Stimulated activated CD4-positive, alpha-beta T cell treated with anti-CD3 and anti-CD28 coated beads, Interleukin-2, amount 100 ng/mL, for 48 hours (primary cell): ENCODE results near the gene GRN.
A peak's percentile ranks its signal among the peaks of the same experiment; 100 is the strongest.

Source experiments
- DNase-seq, 2 donors: peaks; one replicate each; pipeline ENCODE4 v3.0.0-alpha.2; 2020

GRN gene

GRCh38 chr17:44344939-44345453 is at the start of gene GRN:
TSS of gene GRN (plus strand) at chr17:44345302. CDS start at chr17:44349165, 3,863 bp downstream.
- peak; percentile 72 to 78 for DNase-seq

GRCh38 chr17:44297975-44298374 is 47.1 kb upstream of the GRN start:
- DNase-seq, result no peak

DNA sequence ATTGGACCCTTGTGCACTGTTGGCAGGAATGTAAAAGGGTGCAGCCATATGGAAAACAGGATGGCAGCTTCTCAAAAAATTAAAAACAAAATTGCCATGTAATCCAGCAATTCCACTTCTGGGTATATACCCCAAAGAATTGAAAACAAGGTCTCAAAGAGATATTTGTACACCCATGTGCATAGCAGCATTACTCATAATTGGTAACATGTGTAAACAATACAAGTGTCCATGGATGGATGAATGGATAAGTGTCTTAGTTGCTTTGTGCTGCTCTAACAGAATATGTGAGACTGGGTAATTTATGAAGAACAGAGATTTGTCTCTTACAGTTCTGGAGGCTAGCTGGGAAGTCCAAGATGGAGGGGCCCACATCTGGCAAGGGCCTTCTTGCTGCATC is 40.5 kb upstream of the GRN start:
- no peak for DNase-seq

DNA sequence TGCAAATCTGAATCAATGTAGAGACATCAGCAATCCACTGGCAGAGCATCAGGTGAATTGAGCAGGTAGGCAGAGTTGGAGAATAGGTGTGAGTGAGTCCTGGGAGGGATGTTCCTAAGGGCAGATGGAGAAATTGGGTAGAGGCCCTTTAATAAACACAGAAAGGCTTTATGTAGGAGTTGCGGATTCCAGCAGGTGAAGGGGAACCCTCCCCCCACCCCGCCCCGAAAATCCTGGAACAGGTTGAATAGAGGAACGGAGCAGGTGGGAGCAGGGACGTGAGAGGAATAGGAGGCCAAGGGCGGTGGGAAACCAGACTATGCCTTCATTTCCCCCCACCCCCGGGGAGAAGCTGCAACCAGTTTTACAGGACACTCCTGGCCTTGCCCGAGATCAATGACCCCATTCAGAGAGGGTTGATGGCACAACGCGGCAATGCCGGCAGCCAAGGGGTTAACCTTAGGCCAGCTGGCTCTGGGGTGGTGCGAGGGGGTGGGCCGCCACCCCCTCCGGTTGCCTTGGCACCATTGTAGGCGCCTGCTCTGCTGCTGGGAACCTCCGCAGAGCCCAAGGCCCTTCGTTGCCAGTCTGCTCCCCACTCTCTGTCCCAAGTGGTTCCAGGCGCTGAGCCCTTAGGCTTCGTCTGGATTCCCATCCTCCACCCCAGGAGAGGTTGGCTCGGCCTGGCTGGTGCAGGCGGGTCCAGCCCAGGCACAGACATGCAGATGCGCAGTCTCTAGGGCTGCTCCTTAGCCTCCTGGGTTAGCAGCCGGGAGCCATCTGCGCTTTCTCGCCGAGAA is 37.5 kb upstream of the GRN start:
- DNase-seq, result no peak

DNA sequence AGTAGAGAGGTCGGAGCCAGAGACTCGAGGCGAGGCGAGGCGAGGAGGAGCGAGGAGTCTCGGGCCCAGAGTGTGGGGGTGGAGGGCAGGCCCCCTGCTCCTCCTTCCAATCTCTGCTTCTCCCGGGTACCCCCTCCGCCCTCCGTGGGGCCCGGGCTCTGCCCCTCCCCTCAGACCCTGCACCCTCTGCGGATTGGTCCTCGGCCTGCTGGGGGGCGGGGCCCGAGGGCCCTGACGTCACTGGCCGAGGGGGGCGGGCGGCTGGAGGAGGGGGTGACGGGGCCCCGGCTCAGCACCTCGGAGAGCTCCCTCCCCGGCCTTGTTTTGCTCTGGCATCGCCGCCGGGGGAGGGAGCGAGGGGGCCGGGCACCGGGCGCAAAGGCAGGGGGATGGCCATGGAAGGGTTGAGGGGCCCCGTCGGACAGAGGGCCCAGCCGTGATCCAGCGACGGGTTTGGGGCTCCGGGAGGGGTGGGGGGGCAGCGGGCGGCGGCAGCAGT is 36.7 kb upstream of the GRN start, which contains the start of gene RUNDC3A:
RUNDC3A (plus strand) TSS at position 282 of the 499 bp plus-strand sequence. CDS start 232 bp downstream, outside the sequence.
- peak; percentile 72 to 80 for DNase-seq

GRCh38 chr17:44308865-44309264 is 36.2 kb upstream of the GRN start:
- no peak for DNase-seq

DNA sequence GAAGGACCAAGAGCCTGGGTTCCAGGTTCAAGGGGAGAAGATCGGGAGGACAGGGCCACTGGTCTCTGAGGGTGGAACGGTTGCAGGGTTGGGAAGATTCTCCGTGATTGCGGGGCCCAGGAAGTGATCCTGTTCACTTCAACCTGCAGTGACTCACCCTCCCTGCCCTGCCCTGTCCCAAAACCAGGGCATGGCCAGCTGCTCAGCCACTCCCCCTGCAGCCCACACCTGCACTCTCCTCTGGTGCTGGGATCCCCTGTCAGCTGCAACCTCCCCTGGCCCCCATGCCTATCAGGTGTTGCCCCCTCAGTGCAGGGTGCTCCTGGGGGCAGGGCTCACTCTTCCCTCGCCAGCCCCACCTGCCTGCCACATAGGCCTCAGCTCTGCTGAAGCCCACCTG is 35.6 kb upstream of the GRN start:
- DNase-seq, result no peak

- no peak for DNase-seq
Observed at GRCh38 chr17:44310188-44310587, 34.9 kb upstream of the GRN start.

- no peak for DNase-seq
Observed at GRCh38 chr17:44310609-44311376, 34.3 kb upstream of the GRN start.

DNA sequence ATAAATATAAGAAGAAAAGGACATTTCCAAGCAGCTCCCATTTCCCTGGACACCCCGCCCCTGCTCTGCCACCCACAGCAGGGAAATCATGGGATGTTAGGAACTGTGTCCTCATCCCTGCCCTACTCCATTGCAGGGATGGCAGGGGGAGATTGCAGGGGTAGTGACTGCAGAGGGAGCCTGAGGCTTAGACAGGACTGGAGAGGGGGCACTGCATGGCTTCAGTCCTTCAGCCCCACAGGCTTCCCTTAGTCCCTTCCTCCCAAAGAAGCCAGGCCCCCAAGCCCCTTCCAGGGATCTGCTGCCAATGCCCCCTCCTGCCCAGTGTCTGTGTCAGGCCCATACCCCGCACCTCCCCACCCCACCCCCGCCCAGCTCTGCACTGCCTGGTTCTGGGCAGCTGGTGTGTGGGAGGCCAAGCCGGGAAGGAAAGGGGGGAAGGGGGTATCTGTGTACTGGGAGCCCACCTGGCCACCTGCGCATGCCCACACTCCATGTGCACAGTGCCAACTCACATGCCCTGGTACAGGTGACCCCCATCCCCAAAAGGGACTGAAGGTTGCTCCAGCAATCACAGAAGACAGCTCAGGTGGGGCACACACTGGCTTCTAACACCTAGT is 33.4 kb upstream of the GRN start:
- no peak for DNase-seq

- DNase-seq, result no peak
Observed at GRCh38 chr17:44312396-44313104, 32.6 kb upstream of the GRN start.

GRCh38 chr17:44314031-44314430 is 31.1 kb upstream of the GRN start:
- no peak for DNase-seq

DNA sequence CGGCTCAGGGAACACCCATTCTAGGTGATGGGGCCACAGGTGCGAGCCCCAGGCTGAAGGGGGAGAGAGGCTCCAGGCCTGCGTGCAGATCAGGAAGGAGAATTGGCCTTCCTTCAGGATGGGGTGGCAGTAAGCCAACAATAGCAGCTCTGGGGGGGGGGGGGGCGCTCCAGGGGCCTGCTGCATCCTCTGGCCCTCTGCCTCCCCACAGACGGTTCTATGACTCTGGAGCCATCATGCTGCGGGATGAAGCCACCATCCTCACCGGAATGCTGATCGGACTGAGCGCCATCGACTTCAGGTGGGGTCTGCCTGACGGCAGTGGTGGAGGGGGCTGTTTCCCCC is 30.6 kb upstream of the GRN start:
- DNase-seq, result no peak

GRCh38 chr17:44314869-44315661 is 30.0 kb upstream of the GRN start:
- peak; percentile 34 to 40 for DNase-seq

DNA sequence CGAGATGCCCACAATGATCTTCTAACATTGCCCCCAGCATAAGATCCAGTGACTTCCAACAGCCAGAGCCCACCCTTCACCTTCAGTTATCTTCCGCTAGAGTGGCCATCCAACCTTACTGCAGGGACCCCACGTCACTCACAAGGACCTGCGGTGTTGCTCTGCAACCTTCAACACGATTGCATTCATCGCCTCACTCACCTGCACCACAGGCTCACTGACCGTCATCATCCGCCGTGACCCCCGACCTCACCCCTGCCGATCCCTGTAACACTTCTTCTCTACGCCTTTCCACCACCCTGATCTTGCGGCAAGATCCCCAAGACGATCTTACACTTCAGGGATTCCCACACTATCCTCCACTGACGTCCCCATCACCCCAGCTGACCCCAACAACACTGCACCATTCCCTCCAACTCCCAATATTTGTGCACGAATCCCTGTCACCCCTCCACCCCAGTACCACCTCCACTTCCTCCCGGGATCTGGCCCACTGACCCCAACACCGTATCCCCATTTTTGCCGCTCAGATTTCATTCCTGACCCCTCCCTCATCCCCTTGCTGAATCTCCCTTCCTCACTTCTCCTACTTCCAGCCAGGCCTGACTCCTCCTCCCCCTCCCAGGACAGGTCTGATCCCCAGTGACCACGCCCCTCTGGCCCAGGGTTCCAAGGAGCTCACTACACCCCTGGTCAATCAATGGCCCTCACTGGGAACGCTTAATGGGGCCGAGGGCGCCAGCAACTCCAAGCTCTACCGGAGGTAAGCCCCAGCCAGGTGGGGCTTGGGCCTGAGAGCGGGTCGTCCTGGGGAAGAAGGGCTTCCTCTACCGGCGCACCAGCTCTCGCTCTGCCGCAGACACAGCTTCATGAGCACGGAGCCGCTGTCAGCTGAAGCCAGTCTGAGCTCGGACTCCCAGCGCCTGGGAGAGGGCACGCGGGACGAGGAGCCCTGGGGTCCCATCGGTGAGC is 29.1 kb upstream of the GRN start:
- DNase-seq, result no peak

GRCh38 chr17:44317545-44317944 is 27.6 kb upstream of the GRN start:
- no peak for DNase-seq

- no peak for DNase-seq
Observed at GRCh38 chr17:44318077-44318892, 26.8 kb upstream of the GRN start.

GRCh38 chr17:44320066-44320465 is 25.0 kb upstream of the GRN start:
- DNase-seq, result no peak

- DNase-seq, result no peak
Observed at GRCh38 chr17:44321246-44322120, 23.6 kb upstream of the GRN start.
